A549 (cell line): Measurements from ENCODE around the gene SLC2A6. TPM values are rescaled to one million over a fixed set of nuclear protein-coding genes. Genes with fewer than 3 reads are reported as not detected.

Experiments used
- ATAC-seq, 2 experiments: fragments of 200-7000 bp in 1 of 2; fragments of >200 bp in 1 of 2; cut with Nextera tagmentation in 1 of 2; cut with Tn5 transposase in 1 of 2; 3 replicates each; pipeline versions ENCODE4 v1.8.0 to v1.9.1; 2018 to 2020; ENCODE audit warnings: mild to moderate bottlenecking in 1 of 2, moderate library complexity in 1 of 2
- CTCF ChIA-PET: fragments of 300-600 bp; sonication (Branson Sonifier 250); formaldehyde crosslinking; extraction: SDS; loops from one replicate; lab custom pipeline; 2021; ENCODE audit warnings: antibody characterized with exemption, inconsistent platforms; lab: Yijun Ruan, JAX
- POLR2A ChIA-PET: fragments of 350-600 bp; formaldehyde crosslinking; extraction: SDS; loops from one replicate; lab custom pipeline; 2021; ENCODE audit warnings: antibody characterized with exemption, inconsistent platforms; lab: Yijun Ruan, JAX
- DNase-seq, 2 experiments: peaks; one replicate each; pipeline versions ENCODE4 v3.0.0 to v3.0.0-alpha.2; 2011 to 2016; ENCODE audit warnings: low read depth in 1 of 2, low spot score in 1 of 2
- FAIRE-seq: peaks from 2 replicates; lab custom pipeline; 2011; peaks lifted over from hg19 to GRCh38; lab: Jason Lieb, UNC
- H3K27ac ChIP-seq, 2 experiments: fragments of >200 bp; sonication (Bioruptor Twin); formaldehyde crosslinking; 3 replicates each; pipeline ENCODE4 v1.5.1; 2016 to 2017
- H3K4me1 ChIP-seq: fragments of >200 bp; sonication (Bioruptor Twin); formaldehyde crosslinking; 3 replicates; pipeline ENCODE4 v1.6.1; 2016
- H3K4me2 ChIP-seq: fragments of >200 bp; sonication (Bioruptor Twin); formaldehyde crosslinking; 3 replicates; pipeline ENCODE4 v1.6.1; 2016
- H3K4me3 ChIP-seq: fragments of >200 bp; sonication (Bioruptor Twin); formaldehyde crosslinking; 3 replicates; pipeline ENCODE4 v1.5.1; 2016
- H3K9me3 ChIP-seq: fragments of >200 bp; sonication (Bioruptor Twin); formaldehyde crosslinking; 3 replicates; pipeline ENCODE4 v1.6.1; 2016
- ATOH8 ChIP-seq: fragments of 250-450 bp; sonication (Bioruptor Pico); IDR thresholded peaks from 2 replicates; pipeline ENCODE4 v1.5.0; 2020; ENCODE audit warnings: low read depth, mild to moderate bottlenecking, moderate library complexity
- CTCF ChIP-seq: fragments of >200 bp; sonication (Bioruptor Twin); formaldehyde crosslinking; IDR thresholded peaks from 3 replicates; pipeline ENCODE4 v1.5.1; 2016
- EHMT2 ChIP-seq: fragments of 200-600 bp; sonication (generic); IDR thresholded peaks from 2 replicates; pipeline ENCODE4 v1.6.1; 2016; ENCODE audit warnings: antibody characterized with exemption, low read depth, mild to moderate bottlenecking, moderate library complexity
- EP300 ChIP-seq, 2 experiments: fragments of >200 bp; sonication (Bioruptor Twin); formaldehyde crosslinking; IDR thresholded peaks; 2 replicates in 1 of 2; 3 replicates in 1 of 2; pipeline ENCODE4 v1.6.1; 2016 to 2017
- FOSL2 ChIP-seq, 2 experiments: fragments of 450-650 bp in 1 of 2; fragments of >200 bp in 1 of 2; sonication (Bioruptor Twin) in 1 of 2; formaldehyde crosslinking; IDR thresholded peaks; 2 replicates each; pipeline versions ENCODE4 v1.5.0 to v1.6.1; 2016 to 2020; ENCODE audit warnings: mild to moderate bottlenecking in 1 of 2, moderate library complexity in 1 of 2
- FOXS1 ChIP-seq: fragments of 250-450 bp; sonication (Bioruptor Pico); IDR thresholded peaks from 2 replicates; pipeline ENCODE4 v1.5.0; 2020; ENCODE audit warnings: mild to moderate bottlenecking, moderate library complexity
- HMGXB4 ChIP-seq: fragments of 250-450 bp; sonication (Bioruptor Pico); IDR thresholded peaks from 2 replicates; pipeline ENCODE4 v1.5.0; 2021; ENCODE audit warnings: mild to moderate bottlenecking, moderate library complexity, borderline replicate concordance
- HOXB13 ChIP-seq: fragments of 250-450 bp; sonication (Bioruptor Pico); IDR thresholded peaks from 2 replicates; pipeline ENCODE4 v1.5.0; 2020; ENCODE audit warnings: low read depth, mild to moderate bottlenecking, moderate library complexity
- JUNB ChIP-seq: fragments of >200 bp; sonication (Bioruptor Twin); formaldehyde crosslinking; IDR thresholded peaks from 2 replicates; pipeline ENCODE4 v1.6.1; 2016
- MAFK ChIP-seq: fragments of 450-650 bp; IDR thresholded peaks from 2 replicates; pipeline ENCODE4 v1.6.1; 2014; ENCODE audit not compliant: partially characterized antibody
- MAX ChIP-seq: IDR thresholded peaks from 2 replicates; pipeline ENCODE4 v1.6.1; 2012
- NR3C1 ChIP-seq: fragments of >200 bp; sonication (Bioruptor Twin); formaldehyde crosslinking; IDR thresholded peaks from 3 replicates; pipeline ENCODE4 v1.6.1; 2017
- POLR2A ChIP-seq: IDR thresholded peaks from 2 replicates; pipeline ENCODE4 v1.6.1; 2012; ENCODE audit warnings: mild to moderate bottlenecking, low read length
- RCOR1 ChIP-seq: fragments of 150-350 bp; IDR thresholded peaks from 2 replicates; pipeline ENCODE4 v1.6.1; 2014; ENCODE audit warnings: antibody characterized with exemption, low read length, low read depth
- REST ChIP-seq: fragments of 200-600 bp; sonication (generic); IDR thresholded peaks from 2 replicates; pipeline ENCODE4 v1.6.1; 2016; ENCODE audit warnings: antibody characterized with exemption, mild to moderate bottlenecking, moderate library complexity
- SMC3 ChIP-seq: fragments of >200 bp; sonication (Bioruptor Twin); formaldehyde crosslinking; IDR thresholded peaks from 3 replicates; pipeline ENCODE4 v1.6.1; 2018; ENCODE audit warnings: inconsistent platforms
- TP53 ChIP-seq: fragments of 250-450 bp; sonication (Bioruptor Pico); IDR thresholded peaks from 2 replicates; pipeline ENCODE4 v1.5.0; 2021; ENCODE audit warnings: mild to moderate bottlenecking, moderate library complexity
- ZNF302 ChIP-seq: fragments of 250-450 bp; sonication (Bioruptor Pico); IDR thresholded peaks from 2 replicates; pipeline ENCODE4 v1.9.0; 2021; ENCODE audit warnings: inconsistent platforms, mild to moderate bottlenecking, moderate library complexity
- WGBS: methylation state at CpG from one replicate; pipeline ENCODE4 v1.1.6; 2017; ENCODE audit errors: missing lambda C conversion rate; 5-methylcytosine and 5-hydroxymethylcytosine counted together
- polyA plus RNA-seq, 4 experiments: library from polyadenylated mRNA; depleted of rRNA in 3 of 4; stranded (reverse); fragments of >200 nt; fragmentation: RNase III in 1 of 4; extraction: RNeasy Plus Mini Kit Qiagen cat#74134 plus additional on column Dnase treatment in 1 of 4; gene quantifications; 2 replicates in 3 of 4; 3 replicates in 1 of 4; pipeline ENCODE4 v1.2.3, GENCODE V29; 2011 to 2017

Gene SLC2A6
- polyA plus RNA-seq, 2 of the 4 experiments (the other 2 are of a cell fraction), result 3.7 to 20.5 TPM

GRCh38 chr9:133519693-133520092 is 40.8 kb upstream of the SLC2A6 start:
- TF ChIP-seq MAFK (no peak), POLR2A (no peak), FOSL2 (IDR thresholded peaks at IDR 0.05) (no peak), FOSL2 (CRISPR knock-in tag; IDR thresholded peaks at IDR 0.05) (no peak), ATOH8 (no peak), RCOR1 (no peak)
- no peak for FAIRE-seq
- 49% methylated on average over 7 of the region's 7 CpGs for WGBS
- Histone ChIP-seq H3K9me3 (no peaks in the 10 kb centered on the region), H3K4me1 (no peaks in the 10 kb centered on the region), H3K4me3 (no peak overlapping the region), H3K4me2 (no peak overlapping the region), H3K27ac (no peak overlapping the region)
- POLR2A ChIA-PET, result interaction anchor here (0.5 kb wide), 1 partner anchor 41 kb away, joined by 3 read pairs; the partner anchor contains the start of gene SLC2A6
- DNase-seq, result no peak
- ATAC-seq, result no peak
- CTCF ChIA-PET, result interaction anchor here (1.8 kb wide), 1 partner anchor 14 kb away, joined by 6 read pairs; no protein-coding TSS in a partner anchor

- Histone ChIP-seq H3K27ac (no peak overlapping the region), H3K4me3 (no peak overlapping the region), H3K4me1 (no peaks in the 10 kb centered on the region), H3K4me2 (no peak overlapping the region), H3K9me3 (no peaks in the 10 kb centered on the region)
- no peak for DNase-seq
- FAIRE-seq, result no peak
- 49% methylated on average over 16 of the region's 27 CpGs for WGBS
- CTCF ChIA-PET, result interaction anchor here (1.1 to 1.8 kb wide), 2 partner anchors 13 to 15 kb away, joined by 3 to 6 read pairs; no protein-coding TSS in a partner anchor
- no peak for ATAC-seq
- no peak for TF ChIP-seq CTCF
- no peak for TF ChIP-seq SMC3
- TF ChIP-seq HMGXB4 (CRISPR knock-in tag), result no peak
- TF ChIP-seq EHMT2, result no peak
- no peak for TF ChIP-seq FOXS1
- TF ChIP-seq JUNB, result no peak
- TF ChIP-seq MAX, result no peak
- TF ChIP-seq REST, result no peak
- no peak for TF ChIP-seq ZNF302 (CRISPR knock-in tag)
- TF ChIP-seq EP300 (IDR thresholded peaks at IDR 0.05), result no peak
- TF ChIP-seq HOXB13 (CRISPR knock-in tag), result no peak
- TF ChIP-seq TP53 (CRISPR knock-in tag), result no peak
- no peak for TF ChIP-seq NR3C1
- POLR2A ChIA-PET, result no interaction called here
These were observed 40.0 kb upstream of the SLC2A6 start for GRCh38 chr9:133518706-133519449.
